Glutamatergic neuron (in vitro differentiated cells): ENCODE data around the gene NOCT. TPM values are rescaled to one million over a fixed set of nuclear protein-coding genes. Genes with fewer than 3 reads are reported as not detected.

ENCODE experiments used
- DNase-seq: peaks from one replicate; pipeline ENCODE4 v3.0.0; 2022
- H3K27ac Mint-ChIP-seq: one replicate; pipeline ENCODE4 v1.8.0; 2020; ENCODE audit warnings: mild to moderate bottlenecking, mixed read lengths, inconsistent platforms; ENCODE audit not compliant: unreplicated experiment
- H3K27me3 Mint-ChIP-seq: one replicate; pipeline ENCODE4 v1.8.0; 2020; ENCODE audit warnings: mild to moderate bottlenecking, moderate library complexity, mixed read lengths, inconsistent platforms; ENCODE audit not compliant: unreplicated experiment
- H3K36me3 Mint-ChIP-seq: one replicate; pipeline ENCODE4 v1.8.0; 2020; ENCODE audit warnings: mild to moderate bottlenecking, mixed read lengths, inconsistent platforms; ENCODE audit not compliant: unreplicated experiment
- H3K4me1 Mint-ChIP-seq: one replicate; pipeline ENCODE4 v1.8.0; 2020; ENCODE audit warnings: mild to moderate bottlenecking, low read depth, mixed read lengths, inconsistent platforms; ENCODE audit not compliant: unreplicated experiment
- H3K4me3 Mint-ChIP-seq: one replicate; pipeline ENCODE4 v1.8.0; 2020; ENCODE audit warnings: mild to moderate bottlenecking, mixed read lengths, inconsistent platforms; ENCODE audit not compliant: unreplicated experiment
- H3K9me3 Mint-ChIP-seq: one replicate; pipeline ENCODE4 v1.8.0; 2020; ENCODE audit warnings: mild to moderate bottlenecking, moderate library complexity, mixed read lengths, inconsistent platforms; ENCODE audit not compliant: unreplicated experiment
- total RNA-seq: library from RNA; stranded (reverse); fragmentation: NEBNext Ultra II Directional; extraction: Animal tissue kit (Norgen Biotek cat#: 25700); gene quantifications from one replicate; pipeline ENCODE4 v1.2.1, GENCODE V29; 2021; ENCODE audit not compliant: unreplicated experiment
- TF ChIP-seq, protein P1 (sequence below): fragments of 200-600 bp; sonication (generic); IDR thresholded peaks from one replicate; pipeline ENCODE4 v1.5.0; 2021; ENCODE audit not compliant: partially characterized antibody, unreplicated experiment

NOCT gene
- total RNA-seq, 1 donor from 2014 or later = 39.1 TPM

GRCh38 chr4:139078926-139079325 lies 63.3 kb downstream of the NOCT start:
- Mint-ChIP-seq H3K27ac (no peak overlapping the region), H3K27me3 (peaks cover 2% of the 10 kb centered on the region), H3K36me3 (no peaks in the 10 kb centered on the region), H3K9me3 (peaks cover 5% of the 10 kb centered on the region), H3K4me3 (no peak overlapping the region), H3K4me1 (peaks cover 2% of the 10 kb centered on the region)
- TF ChIP-seq, protein P1, sequence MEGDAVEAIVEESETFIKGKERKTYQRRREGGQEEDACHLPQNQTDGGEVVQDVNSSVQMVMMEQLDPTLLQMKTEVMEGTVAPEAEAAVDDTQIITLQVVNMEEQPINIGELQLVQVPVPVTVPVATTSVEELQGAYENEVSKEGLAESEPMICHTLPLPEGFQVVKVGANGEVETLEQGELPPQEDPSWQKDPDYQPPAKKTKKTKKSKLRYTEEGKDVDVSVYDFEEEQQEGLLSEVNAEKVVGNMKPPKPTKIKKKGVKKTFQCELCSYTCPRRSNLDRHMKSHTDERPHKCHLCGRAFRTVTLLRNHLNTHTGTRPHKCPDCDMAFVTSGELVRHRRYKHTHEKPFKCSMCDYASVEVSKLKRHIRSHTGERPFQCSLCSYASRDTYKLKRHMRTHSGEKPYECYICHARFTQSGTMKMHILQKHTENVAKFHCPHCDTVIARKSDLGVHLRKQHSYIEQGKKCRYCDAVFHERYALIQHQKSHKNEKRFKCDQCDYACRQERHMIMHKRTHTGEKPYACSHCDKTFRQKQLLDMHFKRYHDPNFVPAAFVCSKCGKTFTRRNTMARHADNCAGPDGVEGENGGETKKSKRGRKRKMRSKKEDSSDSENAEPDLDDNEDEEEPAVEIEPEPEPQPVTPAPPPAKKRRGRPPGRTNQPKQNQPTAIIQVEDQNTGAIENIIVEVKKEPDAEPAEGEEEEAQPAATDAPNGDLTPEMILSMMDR = no peak
- DNase-seq = no peak

GRCh38 chr4:139082750-139083606 lies 67.4 kb downstream of the NOCT start:
- Mint-ChIP-seq H3K36me3 (no peaks in the 10 kb centered on the region), H3K9me3 (peaks cover 10% of the 10 kb centered on the region), H3K27ac (peak overlapping the region; percentile 92), H3K27me3 (peaks cover 2% of the 10 kb centered on the region), H3K4me3 (peak overlapping the region; percentile 95), H3K4me1 (peaks cover 2% of the 10 kb centered on the region)
- TF ChIP-seq, protein P1 = no peak
- peak; percentile 91 for DNase-seq

GRCh38 chr4:139083607-139083955 lies 68.0 kb downstream of the NOCT start:
- peak overlapping the region; percentile 95 for H3K4me3 Mint-ChIP-seq
- peaks cover 2% of the 10 kb centered on the region for H3K4me1 Mint-ChIP-seq
- DNase-seq = peak; percentile 64
- H3K36me3 Mint-ChIP-seq = no peaks in the 10 kb centered on the region
- peaks cover 5% of the 10 kb centered on the region for H3K27me3 Mint-ChIP-seq
- H3K9me3 Mint-ChIP-seq = peaks cover 10% of the 10 kb centered on the region
- TF ChIP-seq, protein P1 = no peak
- peak overlapping the region; percentile 92 for H3K27ac Mint-ChIP-seq

DNA sequence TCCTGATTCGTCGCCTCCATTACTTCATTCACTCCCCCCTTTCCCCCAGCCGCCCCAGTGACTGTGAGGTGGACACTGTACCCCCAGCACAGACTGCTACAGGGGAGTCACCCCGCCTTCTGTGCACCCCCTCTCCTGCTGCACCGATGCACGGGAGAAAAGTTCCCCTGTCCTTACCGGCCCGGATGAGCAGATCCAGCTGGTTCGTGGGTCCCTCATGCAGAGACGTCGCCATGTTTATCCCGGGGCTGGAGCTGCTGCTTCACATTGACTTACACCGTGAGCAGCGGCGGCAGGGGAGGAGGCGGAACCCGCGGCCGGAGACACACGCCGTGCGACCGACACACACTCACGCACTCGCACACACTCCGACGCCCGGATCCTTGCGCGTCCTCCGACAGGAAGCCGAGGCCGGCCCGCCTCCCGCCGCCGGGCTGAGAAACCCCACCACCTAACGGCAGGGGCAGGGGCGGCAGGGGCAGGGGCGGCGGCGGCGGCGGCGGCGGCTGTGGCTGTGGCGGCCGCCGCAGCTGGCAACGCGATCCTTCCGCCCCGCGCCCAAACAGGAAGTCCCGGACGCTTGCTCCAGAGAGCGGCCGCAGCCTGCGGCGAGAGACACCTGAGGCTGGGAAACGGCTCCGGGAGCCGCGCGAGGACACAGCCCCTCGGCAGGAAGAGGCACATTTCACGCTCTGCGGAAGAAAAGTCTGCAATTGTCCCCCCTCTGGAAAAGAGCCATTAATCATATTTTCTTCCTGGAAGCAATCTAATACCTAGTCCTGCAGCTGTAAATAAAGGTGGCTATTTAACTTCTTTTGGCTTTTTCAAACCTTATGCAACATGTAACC lies 68.6 kb downstream of the NOCT start:
- Mint-ChIP-seq H3K27ac (peak overlapping the region; percentile 92), H3K9me3 (peaks cover 10% of the 10 kb centered on the region), H3K27me3 (peaks cover 5% of the 10 kb centered on the region), H3K4me3 (peak overlapping the region; percentile 95), H3K4me1 (peaks cover 2% of the 10 kb centered on the region), H3K36me3 (no peaks in the 10 kb centered on the region)
- TF ChIP-seq, protein P1 = peak; percentile 28
- DNase-seq = peak; percentile 94
